Measurements from ENCODE around the gene FCGR3A.
"Not testable (repeated sequence)": the region's sequence is repeated elsewhere in the genome, so short reads cannot be mapped to it uniquely, and the experiment has no call there.

The FCGR3A gene

GRCh38 chr1:161530671-161531641, 18.7 kb downstream of the FCGR3A start:
- peak; percentile 91 for DNase-seq (ENCODE audit: low spot score)

- peak; percentile 75 for DNase-seq (ENCODE audit: low spot score)
Measured at GRCh38 chr1:161530158-161530557, 19.5 kb downstream of the FCGR3A start.

- not testable (repeated sequence) for DNase-seq (ENCODE audit: low spot score)
Measured at GRCh38 chr1:161529463-161530104, 20.0 kb downstream of the FCGR3A start.

- DNase-seq (ENCODE audit: low spot score), result not testable (repeated sequence)
Measured at GRCh38 chr1:161528550-161528949, 21.1 kb downstream of the FCGR3A start.

GRCh38 chr1:161525918-161526317, 23.7 kb downstream of the FCGR3A start:
- not testable (repeated sequence) for DNase-seq (ENCODE audit: low spot score)

GRCh38 chr1:161525321-161525720, 24.3 kb downstream of the FCGR3A start:
- DNase-seq (ENCODE audit: low spot score), result not testable (repeated sequence)

- not testable (repeated sequence) for DNase-seq (ENCODE audit: low spot score)
Measured at GRCh38 chr1:161524742-161525291, 24.8 kb downstream of the FCGR3A start.

- DNase-seq (ENCODE audit: low spot score), result peak; percentile 88
Measured at GRCh38 chr1:161523817-161524741, 25.5 kb downstream of the FCGR3A start, which contains the start of gene HSPA6. HSPA6 (plus strand) TSS chr1:161524540; CDS start chr1:161524659, 119 bp downstream.

- not testable (repeated sequence) for DNase-seq (ENCODE audit: low spot score)
Measured at GRCh38 chr1:161523041-161523816, 26.4 kb downstream of the FCGR3A start.

GRCh38 chr1:161513953-161514352, 35.7 kb downstream of the FCGR3A start:
- DNase-seq (ENCODE audit: low spot score), result not testable (repeated sequence)

GRCh38 chr1:161513448-161513780, 36.2 kb downstream of the FCGR3A start:
- DNase-seq (ENCODE audit: low spot score), result not testable (repeated sequence)

GRCh38 chr1:161512636-161513447, 36.8 kb downstream of the FCGR3A start:
- DNase-seq (ENCODE audit: low spot score), result not testable (repeated sequence)

GRCh38 chr1:161511756-161512060, 37.9 kb downstream of the FCGR3A start:
- no peak for DNase-seq (ENCODE audit: low spot score)

- DNase-seq (ENCODE audit: low spot score), result no peak
Measured at GRCh38 chr1:161511018-161511755, 38.4 kb downstream of the FCGR3A start.

GRCh38 chr1:161510477-161510876, 39.1 kb downstream of the FCGR3A start:
- no peak for DNase-seq (ENCODE audit: low spot score)

- no peak for DNase-seq (ENCODE audit: low spot score)
Measured at GRCh38 chr1:161506336-161507223, 43.0 kb downstream of the FCGR3A start.

- no peak for DNase-seq (ENCODE audit: low spot score)
Measured at GRCh38 chr1:161505686-161506085, 43.9 kb downstream of the FCGR3A start.

- DNase-seq (ENCODE audit: low spot score), result no peak
Measured at GRCh38 chr1:161503394-161503748, 46.2 kb downstream of the FCGR3A start.
